GM18861 (cell line): Measurements from ENCODE around the gene ASXL1.
"Not testable (repeated sequence)": the region's sequence is repeated elsewhere in the genome, so short reads cannot be mapped to it uniquely, and the experiment has no call there.

Source experiments
- ATAC-seq: cut with Tn5 transposase; IDR thresholded peaks from one replicate; pipeline ENCODE4 v1.9.1; 2021; ENCODE audit not compliant: unreplicated experiment

ASXL1 gene

DNA sequence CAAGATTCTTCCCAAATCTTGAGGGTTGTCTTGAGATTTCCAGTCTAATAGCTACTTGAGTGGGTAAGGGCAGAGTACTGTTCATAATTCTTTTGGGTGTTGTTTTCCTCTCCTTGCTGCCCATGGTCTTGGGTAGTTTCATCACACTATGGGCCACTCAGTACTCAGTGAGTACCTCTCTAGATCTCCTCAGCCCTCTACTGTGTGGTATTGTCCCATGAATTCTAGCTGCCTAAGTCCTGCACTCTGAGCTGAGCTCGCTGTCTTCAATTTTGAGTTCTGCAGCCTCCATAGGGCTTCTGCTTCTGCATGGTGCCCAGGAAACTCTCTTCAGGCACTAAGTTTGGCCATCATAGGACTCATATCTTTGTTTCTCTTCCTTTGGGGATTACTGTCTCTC is 42.3 kb downstream of the ASXL1 start:
- no peak for ATAC-seq

DNA sequence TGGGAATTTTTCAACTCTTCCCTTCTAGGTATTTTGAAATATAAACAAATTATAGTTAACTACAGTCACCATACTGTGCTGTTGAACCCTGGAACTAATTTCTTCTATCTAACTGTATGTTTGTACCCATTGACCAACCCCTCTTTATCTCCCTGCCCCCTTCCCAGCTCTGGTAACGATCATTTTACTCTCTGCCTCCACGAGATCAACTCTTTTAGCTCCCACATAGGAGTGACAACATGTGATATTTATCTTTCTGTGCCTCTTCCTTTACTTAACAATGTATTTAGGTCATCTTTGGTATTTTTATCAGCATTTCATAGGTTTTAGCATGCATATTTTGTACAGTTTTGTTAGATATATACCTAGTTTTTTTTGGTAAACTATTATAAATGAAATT is 45.9 kb downstream of the ASXL1 start:
- no peak for ATAC-seq

DNA sequence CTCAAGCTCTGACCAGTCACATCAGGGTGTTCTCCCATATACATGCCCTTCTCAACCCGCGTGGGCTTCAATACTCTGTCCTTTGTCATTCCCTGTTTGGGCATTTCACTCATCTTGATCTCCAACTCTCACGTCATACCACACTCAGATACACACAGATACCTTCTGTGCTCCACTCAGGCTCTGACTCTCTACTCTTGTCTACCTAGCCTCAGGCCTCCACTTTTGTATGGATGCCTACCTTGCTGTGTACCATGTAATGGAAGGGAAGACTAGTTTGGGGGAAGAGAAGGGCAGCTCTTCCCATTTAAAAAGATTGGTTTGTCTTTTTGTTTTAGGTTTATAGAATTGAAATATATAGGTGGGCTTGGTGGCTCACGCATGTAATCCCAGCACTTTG is 48.6 kb downstream of the ASXL1 start:
- ATAC-seq = no peak

DNA sequence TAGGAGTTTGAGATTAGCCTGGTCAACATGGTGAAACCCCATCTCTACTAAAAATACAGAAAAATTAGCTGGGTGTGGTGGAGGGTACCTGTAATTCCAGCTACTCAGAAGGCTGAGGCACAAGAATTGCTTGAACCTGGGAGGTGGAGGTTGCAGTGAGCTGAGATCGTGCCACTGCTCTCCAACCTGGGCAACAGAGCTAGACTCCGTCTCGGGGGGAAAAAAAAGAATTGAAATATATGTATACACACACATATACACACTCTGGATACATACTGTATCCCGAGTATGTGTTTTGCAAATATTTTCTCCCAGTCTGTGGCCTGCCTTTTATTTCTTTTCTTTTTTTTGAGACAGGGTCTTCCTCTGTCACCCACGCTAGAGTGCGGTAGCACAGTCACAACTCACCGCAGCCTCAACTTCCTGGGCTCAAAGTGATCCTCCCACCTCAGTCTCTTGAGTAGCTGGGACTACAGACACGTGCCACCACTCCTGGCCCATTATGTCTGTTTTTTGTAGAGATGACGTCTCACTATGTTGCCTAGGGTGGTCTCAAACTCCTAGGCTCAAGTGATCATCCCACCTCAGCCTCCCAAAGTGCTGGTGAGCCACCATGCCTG is 49.1 kb downstream of the ASXL1 start:
- ATAC-seq = not testable (repeated sequence)

DNA sequence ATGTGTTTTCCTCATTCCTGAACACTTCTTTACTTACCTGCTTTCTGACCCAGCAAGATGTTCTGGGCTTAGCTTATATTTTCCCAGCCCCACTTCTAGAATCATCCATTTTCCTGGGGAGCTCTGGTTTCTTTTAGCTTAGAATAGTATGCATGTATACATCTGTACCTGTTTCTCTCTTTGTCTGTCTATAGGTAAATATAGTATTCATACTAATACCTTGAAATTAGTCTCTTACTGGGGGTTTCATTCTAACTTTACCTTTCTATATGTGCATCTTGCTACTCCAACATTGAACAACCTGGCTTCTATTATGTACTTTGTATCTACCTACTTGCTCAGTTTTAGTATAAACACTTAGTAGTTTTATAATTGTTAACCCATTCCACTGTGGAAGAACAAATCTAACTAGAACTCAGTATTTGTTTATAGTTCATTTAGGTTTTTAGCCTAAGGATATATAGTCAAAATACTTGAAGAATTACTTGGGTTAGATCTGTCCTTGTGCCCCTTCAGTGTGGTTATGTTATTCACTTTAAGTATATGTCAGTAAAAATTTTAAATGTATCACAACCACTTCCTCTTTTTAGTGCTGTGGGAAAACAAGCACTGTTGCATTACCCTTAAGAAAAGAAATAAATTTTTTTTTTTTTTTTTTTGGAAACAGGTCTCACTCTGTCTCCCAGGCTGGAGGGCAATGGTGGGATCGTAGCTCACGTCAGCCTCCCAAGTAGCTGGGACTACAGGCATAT is 54.0 kb downstream of the ASXL1 start:
- no peak for ATAC-seq

DNA sequence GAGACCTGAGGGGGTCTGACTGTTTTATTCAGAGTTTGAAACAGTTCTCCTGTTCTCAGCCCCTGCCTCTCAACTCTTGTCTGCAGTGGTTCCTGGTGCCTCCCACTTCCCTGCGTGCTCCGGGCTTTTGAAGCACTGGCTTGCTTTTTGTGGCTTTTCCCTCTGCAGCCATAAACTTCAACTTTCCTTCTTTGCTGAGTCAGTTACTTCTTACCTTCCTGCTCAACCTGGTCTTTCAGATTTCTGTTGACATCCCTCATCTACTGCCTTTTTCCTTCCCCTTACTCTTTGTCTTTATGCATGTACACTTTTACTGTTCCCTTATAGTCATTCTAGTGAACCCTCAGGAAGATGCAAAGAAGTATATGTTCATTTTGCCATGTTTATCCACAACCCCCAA is 57.4 kb downstream of the ASXL1 start:
- ATAC-seq = no peak

DNA sequence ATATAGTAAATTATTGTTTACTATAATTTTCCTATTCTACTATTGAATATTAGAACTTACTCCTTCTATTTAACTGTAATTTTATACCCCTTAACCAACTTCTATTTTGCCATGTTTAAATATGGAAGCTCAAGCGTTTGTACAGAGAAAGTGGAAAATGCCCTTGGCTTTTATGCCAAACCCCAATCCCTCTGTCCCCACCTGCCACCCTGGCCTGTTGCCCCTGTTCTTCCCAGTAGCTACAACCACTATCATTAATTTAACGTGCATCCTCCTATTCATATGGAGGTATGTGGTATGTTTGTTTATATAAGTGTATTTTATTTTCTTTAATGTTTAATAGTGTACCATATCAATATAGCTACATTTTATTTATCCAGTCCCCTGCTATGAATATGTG is 58.1 kb downstream of the ASXL1 start:
- no peak for ATAC-seq

DNA sequence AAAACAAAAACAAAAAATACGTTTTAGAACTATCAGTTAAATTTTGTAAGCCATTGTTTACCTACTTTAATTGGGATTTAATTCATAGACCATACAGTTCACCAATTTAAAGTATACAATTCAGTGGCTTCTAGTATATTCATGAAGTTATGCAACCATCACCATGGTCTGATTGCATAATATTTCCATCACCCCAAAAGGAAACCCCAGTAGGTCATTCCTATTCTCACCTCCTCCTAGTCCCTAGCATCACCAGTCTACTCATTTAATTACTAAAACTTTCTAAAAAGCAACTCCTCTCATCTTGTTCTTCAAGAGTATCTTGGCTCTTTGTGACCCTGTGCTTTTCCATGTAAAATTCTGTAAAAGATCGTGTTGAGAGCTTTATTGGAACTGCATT is 60.2 kb downstream of the ASXL1 start:
- ATAC-seq = no peak

DNA sequence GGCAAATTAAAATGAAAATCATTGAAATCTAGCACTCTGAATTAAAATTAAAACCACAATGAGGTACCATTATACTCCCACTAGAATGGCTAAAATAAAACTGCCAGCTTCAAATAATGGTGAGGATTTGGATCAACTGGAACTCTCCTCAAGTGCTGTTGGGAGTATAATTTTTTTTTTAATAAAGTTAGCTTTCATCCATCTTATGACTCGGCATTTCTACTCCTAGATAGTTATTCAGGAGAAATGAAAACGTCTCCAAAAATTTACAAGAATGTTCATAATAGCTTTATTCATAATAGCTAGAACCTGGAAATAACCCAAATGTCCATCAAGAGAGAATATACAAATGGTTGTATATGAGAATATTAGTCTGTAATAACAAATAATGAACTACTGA is 63.2 kb downstream of the ASXL1 start:
- no peak for ATAC-seq

DNA sequence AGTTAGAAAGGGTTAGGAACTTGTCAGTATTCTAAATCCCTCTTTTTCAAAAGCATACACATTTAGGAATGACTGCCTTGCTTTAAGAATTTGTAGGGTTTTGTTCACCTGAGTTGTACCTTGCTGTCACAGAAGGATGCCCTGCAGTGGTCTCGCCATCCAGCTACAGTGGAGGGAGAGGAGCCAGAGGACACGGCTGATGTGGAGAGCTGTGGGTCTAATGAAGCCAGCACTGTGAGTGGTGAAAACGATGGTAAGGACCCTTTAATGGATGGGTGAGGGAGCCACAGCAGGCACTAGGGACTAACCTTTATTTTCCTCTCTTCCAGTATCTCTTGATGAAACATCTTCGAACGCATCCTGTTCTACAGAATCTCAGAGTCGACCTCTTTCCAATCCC is 69.9 kb downstream of the ASXL1 start:
- no peak for ATAC-seq

DNA sequence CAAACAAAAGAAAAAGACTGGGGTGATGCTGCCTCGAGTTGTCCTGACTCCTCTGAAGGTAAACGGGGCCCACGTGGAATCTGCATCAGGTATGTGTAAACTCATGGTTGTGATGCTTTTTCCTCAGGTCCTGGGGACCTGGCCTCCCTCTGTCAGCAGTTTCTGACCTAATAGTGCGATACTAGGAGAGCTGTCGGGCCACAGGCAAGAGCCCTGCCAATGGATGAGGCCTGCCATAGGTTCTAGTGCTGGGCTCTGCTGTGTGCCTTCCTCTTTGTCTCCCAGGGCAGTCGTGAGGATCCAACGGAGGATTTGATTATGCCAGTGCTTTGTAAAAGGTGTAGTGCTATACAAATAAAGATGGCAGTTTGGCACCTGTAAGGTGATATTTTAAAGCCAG is 71.2 kb downstream of the ASXL1 start:
- no peak for ATAC-seq

DNA sequence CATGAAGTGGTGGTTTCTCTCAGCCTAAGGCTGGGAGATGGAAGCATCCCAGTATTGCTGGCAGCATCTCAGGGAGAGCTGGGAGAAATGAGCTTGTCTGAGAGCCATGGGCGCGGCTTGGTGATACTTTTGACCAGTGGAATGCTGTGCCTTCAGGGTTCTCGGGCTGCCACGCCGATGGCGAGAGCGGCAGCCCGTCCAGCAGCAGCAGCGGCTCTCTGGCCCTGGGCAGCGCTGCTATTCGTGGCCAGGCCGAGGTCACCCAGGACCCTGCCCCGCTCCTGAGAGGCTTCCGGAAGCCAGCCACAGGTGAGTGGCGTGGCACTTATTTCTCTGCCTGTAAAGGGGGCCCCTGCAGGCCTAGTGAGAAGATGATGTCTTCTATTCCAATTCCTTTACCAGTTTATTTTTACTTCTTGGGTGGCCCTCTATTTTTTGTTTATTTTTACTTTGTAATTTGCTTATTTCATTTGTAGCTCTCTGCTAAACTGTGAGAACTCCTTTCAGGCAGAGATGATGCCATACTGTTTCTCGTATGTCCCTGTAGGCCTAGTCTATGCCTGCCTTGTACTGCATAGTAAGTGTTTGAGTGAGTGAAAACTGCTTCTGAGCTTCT is 71.7 kb downstream of the ASXL1 start:
- no peak for ATAC-seq

DNA sequence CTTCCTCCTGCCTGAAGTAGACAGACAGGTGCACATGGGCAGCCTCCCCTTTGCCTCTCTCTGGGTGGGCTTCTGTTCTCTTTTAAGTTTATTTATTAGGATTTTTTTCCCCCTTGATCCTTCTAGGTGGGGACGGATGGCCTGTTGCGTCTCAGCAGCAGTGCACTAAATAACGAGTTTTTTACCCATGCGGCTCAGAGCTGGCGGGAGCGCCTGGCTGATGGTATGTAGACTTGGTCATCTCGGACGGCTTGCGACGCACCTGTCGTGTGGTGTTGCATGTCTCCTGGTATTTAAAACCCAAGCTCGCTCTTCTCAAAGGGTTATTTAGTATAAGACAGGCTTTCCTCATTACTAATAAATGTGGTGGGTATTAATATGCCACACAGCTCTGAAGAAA is 73.3 kb downstream of the ASXL1 start:
- ATAC-seq = no peak

DNA sequence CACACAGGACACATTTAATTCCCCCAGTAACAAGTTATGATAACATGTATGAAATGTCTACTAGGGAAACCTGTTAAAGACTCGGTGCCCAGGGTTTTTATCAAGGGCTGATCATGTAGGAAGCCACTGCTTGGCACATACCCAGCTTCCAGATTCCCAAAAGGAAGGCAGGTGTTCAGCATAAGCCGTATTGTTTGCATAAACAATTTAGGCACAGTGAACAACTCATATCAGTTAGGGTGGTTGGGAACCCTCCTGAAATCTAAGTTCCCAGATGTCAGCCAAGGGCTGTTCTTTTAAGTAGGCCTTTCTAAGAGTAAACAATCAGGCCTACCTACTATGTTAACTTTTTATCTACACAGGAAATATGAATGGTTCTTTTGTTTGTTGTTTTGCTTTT is 74.1 kb downstream of the ASXL1 start:
- ATAC-seq = no peak

DNA sequence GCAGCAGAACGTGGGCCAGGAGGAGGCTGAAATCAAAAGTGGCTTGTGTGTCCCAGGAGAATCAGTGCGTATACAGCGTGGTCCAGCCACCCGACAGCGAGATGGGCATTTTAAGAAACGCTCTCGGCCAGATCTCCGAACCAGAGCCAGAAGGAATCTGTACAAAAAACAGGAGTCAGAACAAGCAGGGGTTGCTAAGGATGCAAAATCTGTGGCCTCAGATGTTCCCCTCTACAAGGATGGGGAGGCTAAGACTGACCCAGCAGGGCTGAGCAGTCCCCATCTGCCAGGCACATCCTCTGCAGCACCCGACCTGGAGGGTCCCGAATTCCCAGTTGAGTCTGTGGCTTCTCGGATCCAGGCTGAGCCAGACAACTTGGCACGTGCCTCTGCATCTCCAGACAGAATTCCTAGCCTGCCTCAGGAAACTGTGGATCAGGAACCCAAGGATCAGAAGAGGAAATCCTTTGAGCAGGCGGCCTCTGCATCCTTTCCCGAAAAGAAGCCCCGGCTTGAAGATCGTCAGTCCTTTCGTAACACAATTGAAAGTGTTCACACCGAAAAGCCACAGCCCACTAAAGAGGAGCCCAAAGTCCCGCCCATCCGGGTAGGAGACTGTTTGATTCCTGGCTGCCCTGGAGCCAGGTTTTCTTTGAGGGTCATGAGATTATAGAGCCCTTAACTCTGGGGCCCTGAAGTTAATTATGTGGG is 75.3 kb downstream of the ASXL1 start:
- ATAC-seq = no peak

DNA sequence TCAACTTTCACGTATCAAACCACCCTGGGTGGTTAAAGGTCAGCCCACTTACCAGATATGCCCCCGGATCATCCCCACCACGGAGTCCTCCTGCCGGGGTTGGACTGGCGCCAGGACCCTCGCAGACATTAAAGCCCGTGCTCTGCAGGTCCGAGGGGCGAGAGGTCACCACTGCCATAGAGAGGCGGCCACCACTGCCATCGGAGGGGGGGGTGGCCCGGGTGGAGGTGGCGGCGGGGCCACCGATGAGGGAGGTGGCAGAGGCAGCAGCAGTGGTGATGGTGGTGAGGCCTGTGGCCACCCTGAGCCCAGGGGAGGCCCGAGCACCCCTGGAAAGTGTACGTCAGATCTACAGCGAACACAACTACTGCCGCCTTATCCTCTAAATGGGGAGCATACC is 76.3 kb downstream of the ASXL1 start:
- no peak for ATAC-seq

DNA sequence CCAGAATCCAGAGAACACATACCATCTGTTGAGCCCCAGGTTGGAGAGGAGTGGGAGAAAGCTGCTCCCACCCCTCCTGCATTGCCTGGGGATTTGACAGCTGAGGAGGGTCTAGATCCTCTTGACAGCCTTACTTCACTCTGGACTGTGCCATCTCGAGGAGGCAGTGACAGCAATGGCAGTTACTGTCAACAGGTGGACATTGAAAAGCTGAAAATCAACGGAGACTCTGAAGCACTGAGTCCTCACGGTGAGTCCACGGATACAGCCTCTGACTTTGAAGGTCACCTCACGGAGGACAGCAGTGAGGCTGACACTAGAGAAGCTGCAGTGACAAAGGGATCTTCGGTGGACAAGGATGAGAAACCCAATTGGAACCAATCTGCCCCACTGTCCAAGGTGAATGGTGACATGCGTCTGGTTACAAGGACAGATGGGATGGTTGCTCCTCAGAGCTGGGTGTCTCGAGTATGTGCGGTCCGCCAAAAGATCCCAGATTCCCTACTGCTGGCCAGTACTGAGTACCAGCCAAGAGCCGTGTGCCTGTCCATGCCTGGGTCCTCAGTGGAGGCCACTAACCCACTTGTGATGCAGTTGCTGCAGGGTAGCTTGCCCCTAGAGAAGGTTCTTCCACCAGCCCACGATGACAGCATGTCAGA is 77.4 kb downstream of the ASXL1 start:
- no peak for ATAC-seq

DNA sequence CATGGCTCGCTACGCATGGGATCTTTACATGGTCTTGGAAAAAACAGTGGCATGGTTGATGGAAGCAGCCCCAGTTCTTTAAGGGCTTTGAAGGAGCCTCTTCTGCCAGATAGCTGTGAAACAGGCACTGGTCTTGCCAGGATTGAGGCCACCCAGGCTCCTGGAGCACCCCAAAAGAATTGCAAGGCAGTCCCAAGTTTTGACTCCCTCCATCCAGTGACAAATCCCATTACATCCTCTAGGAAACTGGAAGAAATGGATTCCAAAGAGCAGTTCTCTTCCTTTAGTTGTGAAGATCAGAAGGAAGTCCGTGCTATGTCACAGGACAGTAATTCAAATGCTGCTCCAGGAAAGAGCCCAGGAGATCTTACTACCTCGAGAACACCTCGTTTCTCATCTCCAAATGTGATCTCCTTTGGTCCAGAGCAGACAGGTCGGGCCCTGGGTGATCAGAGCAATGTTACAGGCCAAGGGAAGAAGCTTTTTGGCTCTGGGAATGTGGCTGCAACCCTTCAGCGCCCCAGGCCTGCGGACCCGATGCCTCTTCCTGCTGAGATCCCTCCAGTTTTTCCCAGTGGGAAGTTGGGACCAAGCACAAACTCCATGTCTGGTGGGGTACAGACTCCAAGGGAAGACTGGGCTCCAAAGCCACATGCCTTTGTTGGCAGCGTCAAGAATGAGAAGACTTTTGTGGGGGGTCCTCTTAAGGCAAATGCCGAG is 78.2 kb downstream of the ASXL1 start:
- no peak for ATAC-seq

DNA sequence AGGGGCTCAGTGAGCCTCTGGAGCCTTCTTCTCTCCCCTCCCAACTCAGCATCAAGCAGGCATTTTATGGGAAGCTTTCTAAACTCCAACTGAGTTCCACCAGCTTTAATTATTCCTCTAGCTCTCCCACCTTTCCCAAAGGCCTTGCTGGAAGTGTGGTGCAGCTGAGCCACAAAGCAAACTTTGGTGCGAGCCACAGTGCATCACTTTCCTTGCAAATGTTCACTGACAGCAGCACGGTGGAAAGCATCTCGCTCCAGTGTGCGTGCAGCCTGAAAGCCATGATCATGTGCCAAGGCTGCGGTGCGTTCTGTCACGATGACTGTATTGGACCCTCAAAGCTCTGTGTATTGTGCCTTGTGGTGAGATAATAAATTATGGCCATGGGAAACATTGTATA is 78.8 kb downstream of the ASXL1 start:
- no peak for ATAC-seq

DNA sequence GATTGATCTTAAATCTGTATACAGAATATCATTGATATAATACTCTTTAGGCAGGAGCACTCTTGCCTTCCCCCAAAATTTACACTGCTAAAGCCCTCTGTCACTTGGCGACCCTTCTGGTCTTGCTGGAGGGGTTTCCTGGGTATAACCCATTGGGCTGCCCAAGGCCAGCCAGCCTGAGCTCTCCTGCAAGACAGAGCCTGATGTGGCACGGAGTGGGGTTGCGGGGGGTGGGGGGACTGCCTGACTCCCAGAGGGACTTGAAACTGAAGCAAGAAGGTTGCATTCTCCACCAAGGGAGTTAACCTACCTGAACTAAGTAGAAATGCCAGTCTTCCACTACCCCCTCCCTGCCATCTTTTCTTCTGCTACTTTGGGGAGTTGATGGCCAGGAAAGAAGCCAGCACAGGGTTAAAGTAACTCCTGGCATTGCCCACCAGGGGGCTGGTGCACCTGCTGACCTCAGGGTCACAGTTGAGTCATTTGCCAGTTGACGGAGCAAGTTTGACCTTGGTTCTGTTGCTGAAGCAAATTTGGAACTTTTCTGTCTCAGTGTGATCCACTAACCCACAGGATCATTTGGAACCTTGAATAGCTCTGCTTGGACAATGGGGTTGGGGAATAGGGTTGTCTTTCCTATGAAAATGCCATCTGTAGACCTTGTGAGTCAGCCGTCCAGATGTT is 79.4 kb downstream of the ASXL1 start:
- ATAC-seq = no peak
